ENCODE results near the gene PER3. TPM values are rescaled to one million over a fixed set of nuclear protein-coding genes. Genes with fewer than 3 reads are reported as not detected.

Gene PER3
- total RNA-seq, 4 donors from 2014 or later: 9.2 to 46.0 (median 19.1) TPM

GRCh38 chr1:7768583-7768982 lies 15.5 kb upstream of the PER3 start:
- Histone ChIP-seq H3K27ac (no peak overlapping the region), H3K4me3 (no peak overlapping the region), H3K27me3 (no peaks in the 10 kb centered on the region), H3K9me3 (no peaks in the 10 kb centered on the region), H3K4me1 (peaks cover 27% of the 10 kb centered on the region), H3K36me3 (peaks cover 3% of the 10 kb centered on the region)
- TF ChIP-seq EP300 (IDR thresholded peaks at IDR 0.05): no peak
- no peak for TF ChIP-seq POLR2A (IDR thresholded peaks at IDR 0.05)
- TF ChIP-seq CTCF (IDR thresholded peaks at IDR 0.05): no peak
- no peak for TF ChIP-seq POLR2AphosphoS5 (IDR thresholded peaks at IDR 0.05)
- WGBS: 62% methylated on average over 2 of the region's 2 CpGs
- no peak for DNase-seq (ENCODE audit: low spot score in 2 of 2)

GRCh38 chr1:7769673-7770412 lies 14.2 kb upstream of the PER3 start:
- 93% methylated on average over 12 of the region's 12 CpGs for WGBS
- TF ChIP-seq CTCF (IDR thresholded peaks at IDR 0.05) (no peak), EP300 (IDR thresholded peaks at IDR 0.05) (no peak), POLR2AphosphoS5 (IDR thresholded peaks at IDR 0.05) (no peak), POLR2A (IDR thresholded peaks at IDR 0.05) (no peak)

GRCh38 chr1:7770669-7770996 lies 13.5 kb upstream of the PER3 start:
- Histone ChIP-seq H3K27me3 (no peaks in the 10 kb centered on the region), H3K4me1 (peaks cover 28% of the 10 kb centered on the region), H3K27ac (peak overlapping the region; percentile 91), H3K4me3 (peak overlapping the region; percentile 68), H3K9me3 (no peaks in the 10 kb centered on the region), H3K36me3 (peaks cover 9% of the 10 kb centered on the region)
- 7% methylated on average over 5 of the region's 6 CpGs for WGBS
- DNase-seq (ENCODE audit: low spot score in 2 of 2): no peak
- TF ChIP-seq EP300 (IDR thresholded peaks at IDR 0.05) (no peak), POLR2AphosphoS5 (IDR thresholded peaks at IDR 0.05) (peak in 1 of 3 donors; percentile 4)

More at GRCh38 chr1:7769673-7770412, 14.2 kb upstream of the PER3 start:
- Histone ChIP-seq H3K27ac (no peak overlapping the region), H3K4me1 (peaks cover 28% of the 10 kb centered on the region), H3K27me3 (no peaks in the 10 kb centered on the region), H3K9me3 (no peaks in the 10 kb centered on the region), H3K4me3 (no peak overlapping the region), H3K36me3 (peaks cover 9% of the 10 kb centered on the region)
- DNase-seq (ENCODE audit: low spot score in 2 of 2): no peak

GRCh38 chr1:7770997-7771822 lies 12.9 kb upstream of the PER3 start, which contains the start of gene VAMP3:
VAMP3 (plus strand) TSS chr1:7771296; CDS start chr1:7771384, 88 bp downstream.
- DNase-seq (ENCODE audit: low spot score in 2 of 2): peak; percentile 95 to 96
- H3K36me3 ChIP-seq: peaks cover 9% of the 10 kb centered on the region
- no peaks in the 10 kb centered on the region for H3K27me3 ChIP-seq
- H3K27ac ChIP-seq: peak within 1 kb of the TSS; percentile 91
- H3K9me3 ChIP-seq: no peaks in the 10 kb centered on the region
- peaks cover 28% of the 10 kb centered on the region for H3K4me1 ChIP-seq
- WGBS: no CpG with 5 or more reads among the region's 97 CpGs
- peak in 2 of 3 donors; percentile 13 to 42 for TF ChIP-seq POLR2AphosphoS5 (IDR thresholded peaks at IDR 0.05)
- TF ChIP-seq EP300 (IDR thresholded peaks at IDR 0.05): no peak
- TF ChIP-seq POLR2A (IDR thresholded peaks at IDR 0.05): peak; percentile 42 to 77
- peak within 1 kb of the TSS; percentile 68 for H3K4me3 ChIP-seq

GRCh38 chr1:7771823-7772299 lies 12.2 kb upstream of the PER3 start:
- TF ChIP-seq CTCF (IDR thresholded peaks at IDR 0.05): no peak
- TF ChIP-seq POLR2AphosphoS5 (IDR thresholded peaks at IDR 0.05): no peak
- no peak for TF ChIP-seq POLR2A (IDR thresholded peaks at IDR 0.05)
- TF ChIP-seq EP300 (IDR thresholded peaks at IDR 0.05): no peak
- no peaks in the 10 kb centered on the region for H3K9me3 ChIP-seq
- H3K36me3 ChIP-seq: peaks cover 14% of the 10 kb centered on the region
- no peak for DNase-seq (ENCODE audit: low spot score in 2 of 2)
- peak overlapping the region; percentile 91 for H3K27ac ChIP-seq
- H3K27me3 ChIP-seq: no peaks in the 10 kb centered on the region
- H3K4me1 ChIP-seq: peaks cover 28% of the 10 kb centered on the region
- peak overlapping the region; percentile 68 for H3K4me3 ChIP-seq
- 25% methylated on average over 10 of the region's 12 CpGs for WGBS

- Histone ChIP-seq H3K9me3 (no peaks in the 10 kb centered on the region), H3K4me1 (peaks cover 23% of the 10 kb centered on the region), H3K27me3 (no peaks in the 10 kb centered on the region), H3K36me3 (peaks cover 59% of the 10 kb centered on the region), H3K4me3 (no peak overlapping the region), H3K27ac (no peak overlapping the region)
- TF ChIP-seq CTCF (IDR thresholded peaks at IDR 0.05): no peak
- no peak for TF ChIP-seq EP300 (IDR thresholded peaks at IDR 0.05)
- no peak for TF ChIP-seq POLR2A (IDR thresholded peaks at IDR 0.05)
- no peak for TF ChIP-seq POLR2AphosphoS5 (IDR thresholded peaks at IDR 0.05)
- 72% methylated on average over 3 of the region's 3 CpGs for WGBS
- DNase-seq (ENCODE audit: low spot score in 2 of 2): no peak
Observed at GRCh38 chr1:7777591-7777990, 6.5 kb upstream of the PER3 start.
